LNCaP clone FGC (cell line): ENCODE results near the gene RSPH1.

Experiments
- DNase-seq: peaks from one replicate; pipeline ENCODE4 v3.0.0-alpha.2; 2011; ENCODE audit warnings: low read depth
- H3K4me3 ChIP-seq: 2 replicates; pipeline ENCODE4 v1.5.1; 2011; ENCODE audit warnings: mild to moderate bottlenecking, low read depth, low read length, control low read depth
- CTCF ChIP-seq: IDR thresholded peaks from 2 replicates; pipeline ENCODE4 v1.5.1; 2012; ENCODE audit warnings: mild to moderate bottlenecking; ENCODE audit not compliant: control insufficient read depth, insufficient read depth; ENCODE audit errors: extremely low read depth

RSPH1 gene

GRCh38 chr21:42453224-42453985 is 42.6 kb downstream of the RSPH1 start:
- DNase-seq, result no peak
- H3K4me3 ChIP-seq, result no peak overlapping the region
- no peak for TF ChIP-seq CTCF

GRCh38 chr21:42452401-42453223 is 43.4 kb downstream of the RSPH1 start:
- H3K4me3 ChIP-seq, result no peak overlapping the region
- no peak for TF ChIP-seq CTCF
- DNase-seq, result no peak

- DNase-seq, result no peak
- no peak overlapping the region for H3K4me3 ChIP-seq
- TF ChIP-seq CTCF, result no peak
Observed at GRCh38 chr21:42451941-42452340, 44.1 kb downstream of the RSPH1 start.

GRCh38 chr21:42448686-42449085 is 47.3 kb downstream of the RSPH1 start:
- no peak for TF ChIP-seq CTCF
- no peak overlapping the region for H3K4me3 ChIP-seq
- no peak for DNase-seq

GRCh38 chr21:42447732-42448131 is 48.3 kb downstream of the RSPH1 start:
- no peak overlapping the region for H3K4me3 ChIP-seq
- no peak for DNase-seq
- TF ChIP-seq CTCF, result no peak

- no peak overlapping the region for H3K4me3 ChIP-seq
- TF ChIP-seq CTCF, result no peak
- DNase-seq, result no peak
Observed at GRCh38 chr21:42447182-42447581, 48.8 kb downstream of the RSPH1 start.
